GM12878 (cell line): ENCODE results near the gene CES4A. TPM values are rescaled to one million over a fixed set of nuclear protein-coding genes. Genes with fewer than 3 reads are reported as not detected.

Experiments
- BHLHE40 ChIP-seq, 2 experiments: fragments of 450-650 bp in 1 of 2; IDR thresholded peaks; 2 replicates each; pipeline ENCODE4 v1.6.1; 2011 to 2017; ENCODE audit warnings: low read depth in 2 of 2, borderline replicate concordance in 1 of 2, improper control_type of control experiment in 1 of 2, low read length in 1 of 2, mild to moderate bottlenecking in 1 of 2
- IRF3 ChIP-seq: fragments of 450-650 bp; IDR thresholded peaks from 2 replicates; pipeline ENCODE4 v1.6.1; 2014; ENCODE audit warnings: mild to moderate bottlenecking
- KAT2A ChIP-seq: conservative IDR thresholded peaks from 2 replicates; pipeline ENCODE4 v1.6.1; 2011; ENCODE audit warnings: low read depth, low read length; ENCODE audit not compliant: control insufficient read depth
- NFYA ChIP-seq: IDR thresholded peaks from 2 replicates; pipeline ENCODE4 v1.6.1; 2011; ENCODE audit warnings: low read depth, mild to moderate bottlenecking, low read length, improper control_type of control experiment, borderline replicate concordance
- NR2F1 ChIP-seq: fragments of 450-650 bp; conservative IDR thresholded peaks from 2 replicates; pipeline ENCODE4 v1.6.1; 2017; ENCODE audit warnings: mild to moderate bottlenecking
- SPI1 ChIP-seq: IDR thresholded peaks from 2 replicates; pipeline ENCODE4 v1.6.1; 2011; ENCODE audit warnings: low read depth, mild to moderate bottlenecking, low read length, moderate library complexity, borderline replicate concordance; ENCODE audit not compliant: insufficient read depth
- SREBF2 ChIP-seq: IDR thresholded peaks from 2 replicates; pipeline ENCODE4 v1.6.1; 2012; ENCODE audit warnings: mild to moderate bottlenecking, low read length
- ZBTB33 ChIP-seq: fragments of 450-650 bp; IDR thresholded peaks from 2 replicates; pipeline ENCODE4 v1.6.1; 2017; ENCODE audit warnings: mild to moderate bottlenecking
- polyA plus RNA-seq, 11 experiments: library from polyadenylated mRNA; depleted of rRNA in 4 of 11; unstranded in 6 of 11; stranded (reverse) in 5 of 11; fragments of >200 nt; fragmentation: Nextera tagmentation in 4 of 11; fragmentation: Illumina TruSeq in 1 of 11; extraction: Ambion mirVana in 4 of 11; extraction: Trizol in 1 of 11; gene quantifications; 1 replicate in 1 of 11; 2 replicates in 10 of 11; pipeline versions ENCODE4 v1.2.1 to v1.2.3, GENCODE V29; 2011 to 2016; ENCODE audit warnings: inconsistent platforms in 2 of 11, missing spikeins in 2 of 11, low read depth in 1 of 11
- total RNA-seq, 4 experiments: library from RNA; depleted of rRNA in 3 of 4; stranded (reverse); fragments of >200 nt in 3 of 4; fragmentation: Illumina TruSeq in 1 of 4; extraction: Trizol in 1 of 4; gene quantifications; 2 replicates each; pipeline versions ENCODE4 v1.2.1 to v1.2.3, GENCODE V29; 2013 to 2021

The CES4A gene
- total and polyA plus RNA-seq, 10 of the 15 experiments (the other 5 are each of a cell fraction or from before 2014, with no cell fraction given): 0.05 to 5.0 (median 2.1) TPM

GRCh38 chr16:67029254-67030096, 41.1 kb downstream of the CES4A start (continued):
- TF ChIP-seq NR2F1 (peak; percentile 55), ZBTB33 (no peak), IRF3 (0 out of 2 replicates have a peak, but pooled peaks have one; percentile 16), SPI1 (peak; percentile 56), SREBF2 (no peak), KAT2A (no peak), NFYA (no peak), BHLHE40 (IDR thresholded peaks at IDR 0.05; ENCODE audit: borderline replicate concordance in 1 of 2, low read depth in 2 of 2, low read length in 1 of 2) (peak; percentile 23 to 61; a peak in 2 of 4 replicates)
